Tibial nerve (tissue), 4 donors: Measurements from ENCODE around the gene GTPBP4. TPM values are rescaled to one million over a fixed set of nuclear protein-coding genes. Genes with fewer than 3 reads are reported as not detected.
"Not testable (repeated sequence)": the region's sequence is repeated elsewhere in the genome, so short reads cannot be mapped to it uniquely, and the experiment has no call there.

Experiments
- DNase-seq, 2 donors: peaks; one replicate each; pipeline ENCODE4 v3.0.0-alpha.2; 2019; ENCODE audit warnings: low spot score in 2 of 2
- H3K27ac ChIP-seq, 4 donors: fragments of 200-600 bp; sonication (generic) in 3 of 4; one replicate each; pipeline ENCODE4 v1.5.1; 2017 to 2019; ENCODE audit warnings: mild to moderate bottlenecking in 1 of 4
- H3K27me3 ChIP-seq, 2 donors: fragments of 200-600 bp; sonication (generic) in 1 of 2; one replicate each; pipeline versions ENCODE4 v1.5.1 to v1.6.0; 2017 to 2019
- H3K36me3 ChIP-seq, 3 donors: fragments of 200-600 bp; sonication (generic); one replicate each; pipeline ENCODE4 v1.5.1; 2018 to 2019
- H3K4me1 ChIP-seq, 4 donors: fragments of 200-600 bp; sonication (generic) in 3 of 4; one replicate each; pipeline ENCODE4 v1.5.1; 2017 to 2019
- H3K4me3 ChIP-seq, 4 donors: fragments of 200-600 bp; sonication (generic) in 3 of 4; one replicate each; pipeline ENCODE4 v1.5.1; 2017 to 2019; ENCODE audit warnings: mild to moderate bottlenecking in 1 of 4, moderate library complexity in 1 of 4
- H3K9me3 ChIP-seq, 4 donors: fragments of 200-600 bp; sonication (generic) in 3 of 4; one replicate each; pipeline ENCODE4 v1.5.1; 2017 to 2019
- EP300 ChIP-seq, 2 donors: sonication (generic); formaldehyde crosslinking; IDR thresholded peaks; one replicate each; pipeline ENCODE4 v1.6.1; 2017; ENCODE audit warnings: antibody characterized with exemption in 2 of 2, mild to moderate bottlenecking in 1 of 2
- POLR2A ChIP-seq, 2 donors: fragments of 450-650 bp; IDR thresholded peaks; one replicate each; pipeline ENCODE4 v1.6.1; 2017; ENCODE audit warnings: antibody characterized with exemption in 2 of 2, mild to moderate bottlenecking in 2 of 2, moderate library complexity in 2 of 2
- WGBS, 2 donors: methylation state at CpG; one replicate each; pipeline ENCODE4 v1.1.5; 2018; 5-methylcytosine and 5-hydroxymethylcytosine counted together
- total RNA-seq, 4 donors: library from RNA; depleted of rRNA; stranded (reverse); fragments of >200 nt; gene quantifications; one replicate each; pipeline ENCODE4 v1.1.0, GENCODE V29; 2016
- TF ChIP-seq, protein P1 (sequence below), 5 experiments: fragments of 200-600 bp in 3 of 5; fragments of 450-650 bp in 2 of 5; sonication (generic) in 3 of 5; IDR thresholded peaks; one replicate each; pipeline ENCODE4 v1.5.1; 2016 to 2019; ENCODE audit warnings: antibody characterized with exemption in 5 of 5, mild to moderate bottlenecking in 3 of 5, moderate library complexity in 2 of 5

GTPBP4 gene
- total RNA-seq, 4 donors from 2014 or later, result 19.0 to 45.0 (median 33.9) TPM

DNA sequence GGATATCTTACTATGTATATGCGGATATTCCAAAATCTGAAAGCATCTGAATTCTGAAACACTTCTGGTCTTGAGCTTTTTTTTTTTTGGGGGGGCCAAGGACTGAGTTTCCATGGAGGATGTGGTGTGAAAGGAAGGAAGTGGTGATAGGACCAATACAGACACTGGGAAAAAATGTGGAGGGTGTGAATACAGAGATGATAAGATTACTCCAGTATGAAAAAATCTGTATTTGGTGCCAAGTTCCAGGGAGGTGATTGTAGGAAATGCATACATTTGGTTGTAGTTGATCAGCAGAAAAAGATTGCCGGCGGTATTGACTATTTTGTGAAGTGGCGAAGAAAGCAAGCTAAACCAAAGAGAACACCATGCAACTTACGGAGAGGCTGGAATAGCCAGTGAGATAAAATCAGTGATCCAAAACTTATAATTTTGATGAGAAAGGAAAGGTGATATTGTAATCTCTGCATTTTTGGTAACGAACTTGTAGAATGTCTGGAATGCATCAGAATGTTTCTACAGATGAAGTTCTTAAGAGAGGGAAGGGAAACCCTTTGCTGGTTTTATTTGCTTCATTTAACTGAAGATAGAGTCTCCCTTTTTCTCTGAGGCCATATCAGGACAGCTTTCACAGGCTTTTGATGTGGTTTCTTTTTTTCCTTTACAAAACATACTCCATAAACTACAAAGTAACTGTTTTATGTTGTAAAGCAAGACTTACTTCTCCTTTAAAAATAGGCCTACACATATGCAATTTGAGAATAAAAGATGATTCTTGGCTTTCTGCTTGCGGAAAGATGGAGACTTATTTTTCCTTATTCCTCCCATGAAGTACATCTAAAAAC, 73.9 kb downstream of the GTPBP4 start:
- Histone ChIP-seq H3K27ac (no peak overlapping the region), H3K9me3 (no peaks in the 10 kb centered on the region), H3K36me3 (peaks cover 0 to 6% (median 0%) of the 10 kb centered on the region in 3 donors), H3K27me3 (no peaks in the 10 kb centered on the region), H3K4me1 (peaks cover 0 to 34% (median 6%) of the 10 kb centered on the region in 4 donors), H3K4me3 (no peak overlapping the region)
- 86 to 89% methylated on average over 7 of the region's 7 CpGs for WGBS, 2 donors
- TF ChIP-seq, protein P1, sequence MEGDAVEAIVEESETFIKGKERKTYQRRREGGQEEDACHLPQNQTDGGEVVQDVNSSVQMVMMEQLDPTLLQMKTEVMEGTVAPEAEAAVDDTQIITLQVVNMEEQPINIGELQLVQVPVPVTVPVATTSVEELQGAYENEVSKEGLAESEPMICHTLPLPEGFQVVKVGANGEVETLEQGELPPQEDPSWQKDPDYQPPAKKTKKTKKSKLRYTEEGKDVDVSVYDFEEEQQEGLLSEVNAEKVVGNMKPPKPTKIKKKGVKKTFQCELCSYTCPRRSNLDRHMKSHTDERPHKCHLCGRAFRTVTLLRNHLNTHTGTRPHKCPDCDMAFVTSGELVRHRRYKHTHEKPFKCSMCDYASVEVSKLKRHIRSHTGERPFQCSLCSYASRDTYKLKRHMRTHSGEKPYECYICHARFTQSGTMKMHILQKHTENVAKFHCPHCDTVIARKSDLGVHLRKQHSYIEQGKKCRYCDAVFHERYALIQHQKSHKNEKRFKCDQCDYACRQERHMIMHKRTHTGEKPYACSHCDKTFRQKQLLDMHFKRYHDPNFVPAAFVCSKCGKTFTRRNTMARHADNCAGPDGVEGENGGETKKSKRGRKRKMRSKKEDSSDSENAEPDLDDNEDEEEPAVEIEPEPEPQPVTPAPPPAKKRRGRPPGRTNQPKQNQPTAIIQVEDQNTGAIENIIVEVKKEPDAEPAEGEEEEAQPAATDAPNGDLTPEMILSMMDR (IDR thresholded peaks at IDR 0.05), result no peak
- TF ChIP-seq POLR2A (IDR thresholded peaks at IDR 0.05) (no peak), EP300 (IDR thresholded peaks at IDR 0.05) (no peak)
- DNase-seq, result no peak

- Histone ChIP-seq H3K36me3 (peaks cover 0 to 6% (median 0%) of the 10 kb centered on the region in 3 donors), H3K27ac (no peak overlapping the region), H3K27me3 (no peaks in the 10 kb centered on the region), H3K4me3 (no peak overlapping the region), H3K9me3 (no peaks in the 10 kb centered on the region), H3K4me1 (peaks cover 0 to 22% (median 0%) of the 10 kb centered on the region in 4 donors)
- WGBS, 2 donors, result 84 to 88% methylated on average over 7 of the region's 7 CpGs
- no peak for DNase-seq
- TF ChIP-seq POLR2A (IDR thresholded peaks at IDR 0.05), result no peak
- TF ChIP-seq, protein P1 (IDR thresholded peaks at IDR 0.05), result no peak
- no peak for TF ChIP-seq EP300 (IDR thresholded peaks at IDR 0.05)
Observed at GRCh38 chr10:1063232-1063865, 75.1 kb downstream of the GTPBP4 start.

DNA sequence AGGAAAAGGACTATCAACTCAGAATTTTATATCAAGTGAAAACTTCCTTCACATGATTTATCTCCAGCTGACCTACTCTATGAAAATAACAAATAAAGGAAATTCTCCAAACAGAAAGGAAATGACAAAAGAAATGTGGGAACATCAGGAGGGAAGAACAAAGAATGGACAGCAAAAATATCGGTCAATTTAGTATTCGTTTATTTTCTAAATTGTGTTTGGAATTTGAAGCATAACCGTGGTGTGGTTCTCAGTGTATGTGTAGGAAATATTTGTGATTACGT, 76.7 kb downstream of the GTPBP4 start:
- Histone ChIP-seq H3K27me3 (no peaks in the 10 kb centered on the region), H3K4me1 (peaks cover 0 to 13% (median 0%) of the 10 kb centered on the region in 4 donors), H3K36me3 (peaks cover 0 to 6% (median 0%) of the 10 kb centered on the region in 3 donors), H3K27ac (no peak overlapping the region), H3K9me3 (no peaks in the 10 kb centered on the region), H3K4me3 (no peak overlapping the region)
- 91 to 92% methylated on average over 4 of the region's 4 CpGs for WGBS, 2 donors
- no peak for TF ChIP-seq POLR2A (IDR thresholded peaks at IDR 0.05)
- TF ChIP-seq, protein P1 (IDR thresholded peaks at IDR 0.05), result no peak
- no peak for TF ChIP-seq EP300 (IDR thresholded peaks at IDR 0.05)
- no peak for DNase-seq

GRCh38 chr10:1066734-1067133, 78.5 kb downstream of the GTPBP4 start:
- WGBS, 2 donors, result 89 to 97% methylated on average over 8 of the region's 8 CpGs
- not testable (repeated sequence) for DNase-seq, H3K27me3 ChIP-seq, H3K36me3 ChIP-seq, H3K9me3 ChIP-seq, H3K4me3 ChIP-seq, H3K27ac ChIP-seq, H3K4me1 ChIP-seq

DNA sequence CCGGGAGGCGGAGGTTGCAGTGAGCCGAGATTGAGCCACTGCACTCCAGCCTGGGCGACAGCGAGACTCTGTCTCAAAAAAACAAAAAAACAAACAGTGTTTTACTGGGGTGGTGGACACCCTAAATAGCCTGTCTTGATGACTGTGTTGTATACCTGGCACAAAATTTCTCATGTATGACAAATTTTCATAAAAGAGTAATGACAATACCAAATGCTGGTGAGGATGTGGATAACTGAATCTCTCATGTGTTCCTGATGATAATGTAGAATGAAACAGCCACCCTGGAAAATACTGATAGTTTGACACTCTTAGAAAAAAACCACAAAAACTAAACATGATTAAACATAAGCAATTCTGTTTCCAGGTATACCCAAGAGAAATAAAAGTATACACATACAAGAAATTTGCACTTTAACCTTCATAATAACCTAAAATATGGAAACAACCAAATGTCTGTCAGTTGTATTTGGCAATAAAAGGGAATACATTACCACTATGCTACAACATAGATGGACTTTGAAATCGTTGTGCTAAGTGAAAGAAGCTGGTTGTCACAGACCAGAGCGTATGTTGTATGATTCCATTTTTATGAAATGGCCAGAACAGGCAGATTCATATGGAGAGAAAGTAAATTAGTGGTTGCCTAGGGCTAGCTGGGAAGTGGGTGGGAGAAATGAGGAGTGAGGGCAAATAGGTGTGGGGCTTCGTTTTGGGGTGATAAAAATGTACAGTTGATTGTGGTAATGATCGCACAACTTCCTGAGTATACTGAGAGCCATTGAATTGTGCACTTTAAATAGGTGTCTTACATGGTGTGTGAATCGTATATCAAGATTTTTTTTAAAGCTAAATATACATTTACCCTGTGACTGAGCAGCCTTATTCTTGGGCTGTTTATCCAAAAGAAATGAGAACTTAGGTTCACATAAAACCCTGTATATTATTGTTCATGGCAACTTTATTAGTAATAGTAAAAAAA, 80.4 kb downstream of the GTPBP4 start:
- Histone ChIP-seq H3K36me3 (peaks cover 0 to 18% (median 0%) of the 10 kb centered on the region in 3 donors), H3K27me3 (no peaks in the 10 kb centered on the region), H3K4me3 (no peak overlapping the region), H3K4me1 (peaks cover 0 to 10% (median 0%) of the 10 kb centered on the region in 4 donors), H3K27ac (no peak overlapping the region), H3K9me3 (no peaks in the 10 kb centered on the region)
- WGBS, 2 donors, result 80 to 93% methylated on average over 10 of the region's 10 CpGs
- no peak for DNase-seq
- TF ChIP-seq EP300 (IDR thresholded peaks at IDR 0.05) (no peak), POLR2A (IDR thresholded peaks at IDR 0.05) (no peak)
- TF ChIP-seq, protein P1 (IDR thresholded peaks at IDR 0.05), result no peak
